Heart right ventricle (tissue), 16 donors: Measurements from ENCODE around the gene KCNT1. TPM values are rescaled to one million over a fixed set of nuclear protein-coding genes. Genes with fewer than 3 reads are reported as not detected.
A peak's percentile ranks its signal among the peaks of the same experiment; 100 is the strongest.

Source experiments
- ATAC-seq, 8 donors: fragments of 200-7000 bp; cut with Tn5 transposase; one replicate each; pipeline ENCODE4 v1.9.1; 2020; ENCODE audit warnings: mild to moderate bottlenecking in 8 of 8, moderate library complexity in 8 of 8, moderate number of reproducible peaks in 1 of 8
- DNase-seq, 2 donors: peaks; one replicate each; pipeline ENCODE4 v3.0.0-alpha.2; 2020
- H3K27ac ChIP-seq, 10 donors: fragments of 200-600 bp; sonication (generic) in 2 of 10; one replicate each; pipeline versions ENCODE4 v1.5.0 to v1.8.0; 2020 to 2022; ENCODE audit warnings: mild to moderate bottlenecking in 3 of 10
- H3K27me3 ChIP-seq, 7 donors: fragments of 200-600 bp; one replicate each; pipeline ENCODE4 v1.8.0; 2021 to 2022; ENCODE audit warnings: mild to moderate bottlenecking in 2 of 7
- H3K36me3 ChIP-seq, 9 donors: fragments of 200-600 bp; sonication (generic) in 1 of 9; one replicate each; pipeline versions ENCODE4 v1.5.0 to v1.8.0; 2020 to 2022; ENCODE audit warnings: mild to moderate bottlenecking in 2 of 9
- H3K4me1 ChIP-seq, 9 donors: fragments of 200-600 bp; sonication (generic) in 1 of 9; one replicate each; pipeline versions ENCODE4 v1.5.0 to v1.8.0; 2020 to 2022; ENCODE audit warnings: mild to moderate bottlenecking in 4 of 9
- H3K4me3 ChIP-seq, 10 donors: fragments of 200-600 bp; sonication (generic) in 2 of 10; one replicate each; pipeline versions ENCODE4 v1.5.0 to v1.8.0; 2020 to 2022; ENCODE audit warnings: mild to moderate bottlenecking in 7 of 10, moderate library complexity in 2 of 10
- H3K9me3 ChIP-seq, 11 donors: fragments of 200-600 bp in 10 of 11; sonication (generic) in 2 of 11; one replicate each; pipeline versions ENCODE4 v1.5.0 to v1.8.0; 2013 to 2022; ENCODE audit warnings: mild to moderate bottlenecking in 2 of 11, control low read depth in 1 of 11, moderate library complexity in 1 of 11
- WGBS, 2 donors: extraction: QIAGEN DNeasy Blood & Tissue Kit; methylation state at CpG; one replicate each; pipeline ENCODE4 v1.1.7; 2013; ENCODE audit warnings: inconsistent platforms in 1 of 2; 5-methylcytosine and 5-hydroxymethylcytosine counted together
- intact Hi-C, 10 donors: fragments of 100-400 bp; cut with DNase I; formaldehyde crosslinking; loops; one replicate each; pipeline versions ENCODE4 v1.11.1 to v1.14.2; 2022
- polyA plus RNA-seq, 2 donors: library from polyadenylated mRNA; stranded (reverse); fragments of 200-250 nt; gene quantifications; one replicate each; pipeline ENCODE4 v1.2.3, GENCODE V29; 2013
- total RNA-seq, 10 donors: library from RNA; stranded (reverse); fragmentation: NEBNext Ultra II Directional in 3 of 10; extraction: Animal tissue kit (Norgen Biotek cat#: 25700) in 3 of 10; gene quantifications; one replicate each; pipeline versions ENCODE4 v1.2.1 to v1.2.4, GENCODE V29; 2021 to 2023
- TF ChIP-seq, protein P1 (sequence below), 9 donors: fragments of 200-600 bp; sonication (generic) in 2 of 9; IDR thresholded peaks; one replicate each; pipeline versions ENCODE4 v1.5.0 to v1.8.0; 2021 to 2022; ENCODE audit warnings: antibody characterized with exemption in 9 of 9, mild to moderate bottlenecking in 5 of 9, moderate library complexity in 1 of 9
- donor health status: Arrhythmogenic right ventricular cardiomyopathy.
- donor health status: ischemic (EF 13 %, LVEDD 7.1; RV severe dilation, severe dysfunction).
- donor health status: healthy with polysubstance abuse.
- donor health status: DM: no; HTN: yes; CAD: no.
- donor health status: DM: no; HTN: no; CAD: no.
- donor health status: ischemic (EF 25% LVEDD 6.9; RV normal size, moderate dysfunction).
- donor health status: ischemic (EF 25% LVEDD 5.7; RV mildly dilated, moderate dysfunction).
- donor health status: healthy.
- donor health status: DM: yes; HTN: yes; CAD: no.
- donor health status: Ischemic cardiomyopathy.
- donor health status: ischemic (EF 35%, LVEDD 5.7; RV mildly dilated, moderate dysfunction).
- donor health status: nonischemic (EF 11% LVEDD 7.7; RV severe dilation, severe dysfunction).
- donor health status: DM: yes; HTN: yes; CAD: no.
- donor health status: PGD.
- donor health status: ischemic (EF 29% LVEDD 5.4; RV normal size, mild dysfunction).
- donor health status: nonischemic (EF 23%, LVEDD 6.1; RV moderate dilation, normal function).

The KCNT1 gene
- total and polyA plus RNA-seq, 12 donors = 0.14 to 14.1 (median 4.2) TPM

DNA sequence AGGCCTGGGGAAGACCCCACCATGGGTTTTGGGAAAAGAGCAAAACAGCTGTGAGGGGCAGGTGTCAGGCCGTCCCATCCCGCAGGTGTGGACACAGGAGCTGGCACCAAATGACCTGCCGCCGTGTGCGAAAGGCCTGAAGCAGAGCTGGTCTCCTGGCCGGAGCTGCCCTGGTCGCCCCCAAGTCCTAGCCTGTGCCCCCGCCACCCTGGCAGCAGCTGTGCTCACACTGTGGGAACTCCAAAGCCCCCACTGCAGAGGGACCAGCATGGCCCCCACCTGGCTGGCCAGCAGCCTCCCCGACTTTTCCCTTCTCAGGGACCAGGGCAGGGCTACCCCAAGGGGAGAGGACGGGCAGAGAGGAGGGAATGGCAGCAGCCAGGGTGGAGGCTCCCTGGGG lies 88.4 kb downstream of the KCNT1 start:
- H3K36me3 ChIP-seq = no peaks in the 10 kb centered on the region
- WGBS, 2 donors = 87 to 95% methylated on average over 10 of the region's 10 CpGs
- peaks cover 0 to 32% (median 0%) of the 10 kb centered on the region in 7 donors for H3K27me3 ChIP-seq
- DNase-seq (no peak), ATAC-seq (no peak)
- TF ChIP-seq, protein P1, sequence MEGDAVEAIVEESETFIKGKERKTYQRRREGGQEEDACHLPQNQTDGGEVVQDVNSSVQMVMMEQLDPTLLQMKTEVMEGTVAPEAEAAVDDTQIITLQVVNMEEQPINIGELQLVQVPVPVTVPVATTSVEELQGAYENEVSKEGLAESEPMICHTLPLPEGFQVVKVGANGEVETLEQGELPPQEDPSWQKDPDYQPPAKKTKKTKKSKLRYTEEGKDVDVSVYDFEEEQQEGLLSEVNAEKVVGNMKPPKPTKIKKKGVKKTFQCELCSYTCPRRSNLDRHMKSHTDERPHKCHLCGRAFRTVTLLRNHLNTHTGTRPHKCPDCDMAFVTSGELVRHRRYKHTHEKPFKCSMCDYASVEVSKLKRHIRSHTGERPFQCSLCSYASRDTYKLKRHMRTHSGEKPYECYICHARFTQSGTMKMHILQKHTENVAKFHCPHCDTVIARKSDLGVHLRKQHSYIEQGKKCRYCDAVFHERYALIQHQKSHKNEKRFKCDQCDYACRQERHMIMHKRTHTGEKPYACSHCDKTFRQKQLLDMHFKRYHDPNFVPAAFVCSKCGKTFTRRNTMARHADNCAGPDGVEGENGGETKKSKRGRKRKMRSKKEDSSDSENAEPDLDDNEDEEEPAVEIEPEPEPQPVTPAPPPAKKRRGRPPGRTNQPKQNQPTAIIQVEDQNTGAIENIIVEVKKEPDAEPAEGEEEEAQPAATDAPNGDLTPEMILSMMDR (IDR thresholded peaks at IDR 0.05) = no peak
- H3K27ac ChIP-seq = no peak overlapping the region
- no peaks in the 10 kb centered on the region for H3K9me3 ChIP-seq
- no peaks in the 10 kb centered on the region for H3K4me1 ChIP-seq
- no peak overlapping the region for H3K4me3 ChIP-seq
- intact Hi-C loops = loop anchor here in 3 of 10 donors (10.0 kb wide), 2 partner anchors 64 to 334 kb away; no protein-coding TSS in a partner anchor

DNA sequence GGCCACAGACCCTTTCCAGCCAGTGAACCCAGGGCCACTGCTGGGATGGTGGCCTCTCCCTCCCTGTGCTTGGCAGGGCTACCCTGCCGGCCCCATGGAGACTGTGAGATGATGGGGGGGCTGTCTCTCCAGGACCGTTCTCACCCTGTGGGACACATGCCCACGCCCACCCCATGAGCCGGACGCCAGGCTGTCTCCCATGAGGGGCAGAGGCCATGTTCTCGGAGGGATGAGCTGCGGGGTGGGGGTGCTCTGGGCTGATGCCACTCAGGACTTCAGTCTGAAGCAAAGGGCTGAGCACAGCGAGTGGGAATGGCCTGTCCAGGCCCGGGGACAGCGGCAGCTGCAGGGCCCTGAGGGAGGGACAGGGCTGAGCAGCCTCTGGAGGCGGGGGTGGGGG lies 88.9 kb downstream of the KCNT1 start:
- TF ChIP-seq, protein P1 (IDR thresholded peaks at IDR 0.05) = no peak
- Histone ChIP-seq H3K27ac (no peak overlapping the region), H3K36me3 (no peaks in the 10 kb centered on the region), H3K4me3 (no peak overlapping the region), H3K9me3 (no peaks in the 10 kb centered on the region), H3K4me1 (no peaks in the 10 kb centered on the region), H3K27me3 (peaks cover 0 to 32% (median 0%) of the 10 kb centered on the region in 7 donors)
- ATAC-seq (peak in 1 of 8 donors; percentile 6), DNase-seq (no peak)
- intact Hi-C loops = loop anchor here in 3 of 10 donors (10.0 kb wide), 2 partner anchors 64 to 334 kb away; no protein-coding TSS in a partner anchor
- WGBS, 2 donors = 77 to 82% methylated on average over 11 of the region's 11 CpGs

DNA sequence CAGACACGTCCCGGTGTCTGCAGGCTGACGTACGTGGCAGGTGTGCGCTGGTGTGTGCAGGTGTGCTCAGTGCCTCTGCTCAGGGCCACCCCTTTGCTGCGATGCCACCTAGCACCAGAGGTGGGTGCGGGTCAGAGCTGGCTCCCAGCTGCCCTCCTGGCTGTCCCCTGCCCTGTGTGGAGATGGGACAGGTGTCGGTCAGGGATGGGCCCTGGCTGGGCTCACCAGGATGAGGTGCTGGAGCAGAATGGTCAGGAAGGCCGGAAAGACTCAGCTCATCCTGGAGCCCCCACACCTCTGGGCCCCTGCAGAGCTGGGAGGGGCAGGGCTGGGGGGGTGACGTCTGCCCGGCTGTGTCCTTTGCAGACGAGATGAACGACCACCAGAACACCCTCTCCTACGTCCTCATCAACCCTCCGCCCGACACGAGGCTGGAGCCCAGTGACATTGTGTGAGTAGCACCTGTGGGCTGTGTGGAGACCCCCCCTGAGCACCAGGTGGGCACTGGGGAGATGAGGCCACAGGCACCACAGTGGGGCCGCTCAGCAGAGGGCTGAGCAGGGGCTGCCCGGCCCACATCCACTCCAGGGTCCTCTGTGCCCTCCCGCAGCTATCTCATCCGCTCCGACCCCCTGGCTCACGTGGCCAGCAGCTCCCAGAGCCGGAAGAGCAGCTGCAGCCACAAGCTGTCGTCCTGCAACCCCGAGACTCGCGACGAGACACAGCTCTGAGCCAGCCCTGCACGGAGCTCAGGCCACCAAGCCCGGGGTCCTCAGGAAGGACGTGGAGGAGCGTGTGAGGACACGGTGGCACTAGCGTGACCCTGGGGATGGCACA lies 89.7 kb downstream of the KCNT1 start:
- H3K27ac ChIP-seq = no peak overlapping the region
- H3K36me3 ChIP-seq = no peaks in the 10 kb centered on the region
- DNase-seq (no peak), ATAC-seq (peak in 1 of 8 donors; percentile 5)
- H3K27me3 ChIP-seq = peaks cover 0 to 32% (median 0%) of the 10 kb centered on the region in 7 donors
- WGBS, 2 donors = 66 to 69% methylated on average over 35 of the region's 35 CpGs
- no peaks in the 10 kb centered on the region for H3K4me1 ChIP-seq
- H3K4me3 ChIP-seq = no peak overlapping the region
- no peaks in the 10 kb centered on the region for H3K9me3 ChIP-seq
- TF ChIP-seq, protein P1 (IDR thresholded peaks at IDR 0.05) = no peak
- intact Hi-C loops = loop anchor here in 3 of 10 donors (10.0 kb wide), 2 partner anchors 63 to 333 kb away; no protein-coding TSS in a partner anchor

DNA sequence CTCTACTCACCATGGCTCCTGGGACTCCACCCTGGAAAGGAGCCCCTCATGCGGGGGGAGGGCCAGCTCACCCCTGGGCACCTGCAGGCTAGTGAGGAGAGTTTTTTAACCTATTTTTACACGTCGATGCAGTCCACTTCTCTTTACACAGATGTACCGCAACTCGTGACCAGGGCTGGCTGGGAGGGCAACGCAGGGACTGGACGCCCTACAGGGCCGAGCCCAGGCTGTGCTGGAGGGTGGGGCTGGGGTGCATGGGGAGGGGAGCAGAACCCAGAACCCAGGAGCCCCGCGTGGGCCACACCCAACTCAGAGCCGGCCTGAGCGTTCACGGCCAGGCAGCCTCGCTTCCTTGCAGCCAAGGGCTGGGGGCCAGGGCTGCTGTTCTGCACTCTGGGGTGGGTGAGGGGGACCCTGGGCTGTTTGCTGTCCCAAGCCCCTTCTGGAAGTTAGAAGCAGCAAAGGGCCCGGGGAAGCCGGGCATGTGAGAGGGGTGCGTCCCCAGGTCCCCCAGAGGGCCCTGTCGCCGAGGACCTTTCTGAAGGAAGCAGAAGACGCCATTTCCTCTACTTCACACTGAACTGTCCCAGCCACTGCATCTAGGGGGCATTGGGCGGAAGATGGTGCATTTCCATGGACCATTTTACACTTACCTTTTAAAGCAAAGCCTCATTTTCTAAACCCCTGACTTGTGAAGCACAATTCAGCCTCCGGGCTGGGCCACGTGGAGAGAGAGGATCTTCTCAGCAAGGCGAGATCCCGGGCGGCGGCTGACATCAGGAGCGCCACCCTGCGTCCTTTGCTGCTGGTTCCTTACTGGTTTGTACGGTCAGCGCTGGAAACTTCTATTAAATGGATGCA lies 90.5 kb downstream of the KCNT1 start:
- Histone ChIP-seq H3K36me3 (no peaks in the 10 kb centered on the region), H3K27ac (no peak overlapping the region), H3K9me3 (no peaks in the 10 kb centered on the region), H3K4me3 (no peak overlapping the region), H3K4me1 (peaks cover 0 to 7% (median under 1%) of the 10 kb centered on the region in 9 donors), H3K27me3 (peaks cover 0 to 32% (median 0%) of the 10 kb centered on the region in 7 donors)
- ATAC-seq (no peak), DNase-seq (no peak)
- TF ChIP-seq, protein P1 (IDR thresholded peaks at IDR 0.05) = no peak
- WGBS, 2 donors = 84 to 85% methylated on average over 31 of the region's 31 CpGs
- intact Hi-C loops = loop anchor here in 3 of 10 donors (10.0 kb wide), 2 partner anchors 62 to 332 kb away; no protein-coding TSS in a partner anchor
